ENCODE results near the gene DUS2.

- TF ChIP-seq CTCF (IDR thresholded peaks at IDR 0.05; ENCODE audit: borderline replicate concordance, extremely low read depth, low read length, poor library complexity, severe bottlenecking) = no peak
- no peak for TF ChIP-seq EZH2 (IDR thresholded peaks at IDR 0.05; ENCODE audit: borderline replicate concordance, low read depth, low read length, severe bottlenecking)
Measured at GRCh38 chr16:68028996-68029395, 5.9 kb downstream of the DUS2 start.
